Right cardiac atrium (tissue), 5 donors: Measurements from ENCODE around the gene PGLYRP3. TPM values are rescaled to one million over a fixed set of nuclear protein-coding genes. Genes with fewer than 3 reads are reported as not detected.
A peak's percentile ranks its signal among the peaks of the same experiment; 100 is the strongest.

Source experiments
- ATAC-seq, 2 donors: fragments of 200-7000 bp; cut with Tn5 transposase; one replicate each; pipeline versions ENCODE4 v1.8.0 to v1.9.1; 2020; ENCODE audit warnings: moderate library complexity in 2 of 2, mild to moderate bottlenecking in 1 of 2
- DNase-seq, 3 donors: peaks; one replicate each; pipeline ENCODE4 v3.0.0-alpha.2; 2020
- H3K27ac ChIP-seq: one replicate; pipeline ENCODE4 v1.5.1; 2013; ENCODE audit warnings: mild to moderate bottlenecking, low read length, control low read depth, moderate library complexity
- H3K27me3 ChIP-seq: one replicate; pipeline ENCODE4 v1.6.1; 2013; ENCODE audit not compliant: control insufficient read depth, insufficient read depth
- H3K4me1 ChIP-seq: one replicate; pipeline ENCODE4 v1.6.1; 2013; ENCODE audit warnings: low read length; ENCODE audit not compliant: control insufficient read depth, insufficient read depth
- H3K4me3 ChIP-seq: one replicate; pipeline ENCODE4 v1.5.1; 2013; ENCODE audit warnings: low read length, control low read depth
- H3K9me3 ChIP-seq: one replicate; pipeline ENCODE4 v1.6.1; 2013; ENCODE audit warnings: low read length; ENCODE audit not compliant: control insufficient read depth
- WGBS: extraction: QIAGEN DNeasy Blood & Tissue Kit; methylation state at CpG from one replicate; pipeline ENCODE4 v1.1.7; 2013; 5-methylcytosine and 5-hydroxymethylcytosine counted together
- intact Hi-C, 4 donors: fragments of 100-400 bp; cut with DNase I; formaldehyde crosslinking; loops; one replicate each; pipeline versions ENCODE4 v1.11.0 to v1.14.0; 2022 to 2023
- polyA plus RNA-seq: library from polyadenylated mRNA; stranded (reverse); fragments of 200-250 nt; gene quantifications from one replicate; pipeline ENCODE4 v1.2.3, GENCODE V29; 2013
- total RNA-seq, 4 donors: library from RNA; stranded (reverse); fragmentation: NEBNext Ultra II Directional; extraction: Animal tissue kit (Norgen Biotek cat#: 25700); gene quantifications; one replicate each; pipeline ENCODE4 v1.2.1, GENCODE V29; 2021
- donor health status: healthy with polysubstance abuse.
- donor health status: DM: no; HTN: yes; CAD: no.
- donor health status: DM: no; HTN: no; CAD: no.
- donor health status: DM: no; HTN: yes; CAD: no; lungs with severe emphysema.
- donor health status: DM: yes; HTN: yes; CAD: no.

PGLYRP3 gene
- total and polyA plus RNA-seq, 5 donors = not detected

DNA sequence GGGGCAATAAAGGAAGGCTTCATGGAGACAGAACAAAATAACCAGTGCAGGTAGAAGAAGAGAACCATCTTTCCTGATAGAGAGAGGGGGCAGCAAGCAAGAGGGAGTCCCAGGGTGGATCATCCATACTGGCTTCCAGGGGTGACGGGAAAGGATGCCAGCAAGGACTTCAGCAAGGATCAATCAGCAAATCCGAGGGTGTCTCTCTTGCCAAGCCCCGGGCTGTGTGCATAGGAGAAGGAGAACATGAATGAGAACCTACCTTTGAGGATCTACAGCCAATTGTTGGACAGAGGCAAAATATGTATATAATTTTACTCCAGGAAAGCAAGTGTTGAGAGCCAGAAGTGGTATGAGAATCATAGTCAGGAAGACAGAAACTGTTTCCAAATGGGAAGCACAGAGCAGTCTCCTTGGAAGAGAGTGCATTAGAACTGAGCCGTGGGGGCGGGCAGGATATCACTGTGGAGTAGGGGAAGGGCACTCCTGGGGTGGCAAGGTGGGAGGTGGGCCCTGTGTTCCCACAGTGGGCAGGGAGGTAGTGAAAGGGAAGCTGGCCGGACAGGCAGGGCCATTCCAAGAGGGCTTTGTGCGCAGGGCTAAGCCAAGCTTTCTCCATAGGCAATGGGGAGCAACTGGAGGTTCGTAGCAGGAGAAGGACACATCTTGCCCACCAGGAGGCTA, 43.8 kb upstream of the PGLYRP3 start:
- WGBS = 83% methylated on average over 8 of the region's 8 CpGs

DNA sequence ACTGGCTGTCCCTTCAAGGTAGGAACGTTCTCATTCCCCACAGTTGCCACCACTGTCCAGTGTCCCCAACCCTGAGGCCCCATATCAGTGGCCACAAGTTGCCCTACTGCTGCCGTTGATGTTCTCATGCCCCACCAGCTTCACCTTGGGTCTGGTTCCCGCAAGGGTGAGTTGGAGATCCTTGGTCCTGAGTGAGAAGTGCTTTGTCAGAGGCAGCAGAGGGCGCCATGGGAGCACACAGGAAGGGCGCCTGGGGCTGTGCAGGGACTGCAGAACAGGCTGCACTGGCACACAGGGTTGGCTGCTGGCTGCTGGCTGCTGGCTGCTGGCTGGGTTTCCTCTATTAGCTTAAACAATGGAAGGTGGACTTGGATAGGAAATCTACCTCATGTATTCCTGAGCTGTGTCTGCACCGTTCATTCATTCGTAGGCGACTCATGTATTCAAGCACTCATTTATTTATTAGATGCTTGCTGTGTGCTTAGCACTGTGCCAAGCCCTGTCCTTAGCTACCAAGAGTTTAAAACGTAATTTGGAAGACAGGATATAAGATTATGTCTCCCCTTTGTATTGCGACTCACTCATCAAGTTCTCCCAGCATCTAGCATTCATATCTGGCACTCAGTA, 42.8 kb upstream of the PGLYRP3 start:
- peak; percentile 54 to 79 (median 73) for DNase-seq
- H3K9me3 ChIP-seq = no peaks in the 10 kb centered on the region
- ATAC-seq = peak; percentile 47 to 52
- H3K4me3 ChIP-seq = no peak overlapping the region
- intact Hi-C loops = no loop called here
- no peaks in the 10 kb centered on the region for H3K27me3 ChIP-seq
- no peak overlapping the region for H3K27ac ChIP-seq
- no peaks in the 10 kb centered on the region for H3K4me1 ChIP-seq
- WGBS = 47% methylated on average over 10 of the region's 10 CpGs

More for the DNA sequence above, 43.8 kb upstream of the PGLYRP3 start:
- no peak for ATAC-seq
- intact Hi-C loops = no loop called here
- Histone ChIP-seq H3K4me3 (no peak overlapping the region), H3K27ac (no peak overlapping the region), H3K4me1 (no peaks in the 10 kb centered on the region), H3K27me3 (no peaks in the 10 kb centered on the region), H3K9me3 (no peaks in the 10 kb centered on the region)
- no peak for DNase-seq

DNA sequence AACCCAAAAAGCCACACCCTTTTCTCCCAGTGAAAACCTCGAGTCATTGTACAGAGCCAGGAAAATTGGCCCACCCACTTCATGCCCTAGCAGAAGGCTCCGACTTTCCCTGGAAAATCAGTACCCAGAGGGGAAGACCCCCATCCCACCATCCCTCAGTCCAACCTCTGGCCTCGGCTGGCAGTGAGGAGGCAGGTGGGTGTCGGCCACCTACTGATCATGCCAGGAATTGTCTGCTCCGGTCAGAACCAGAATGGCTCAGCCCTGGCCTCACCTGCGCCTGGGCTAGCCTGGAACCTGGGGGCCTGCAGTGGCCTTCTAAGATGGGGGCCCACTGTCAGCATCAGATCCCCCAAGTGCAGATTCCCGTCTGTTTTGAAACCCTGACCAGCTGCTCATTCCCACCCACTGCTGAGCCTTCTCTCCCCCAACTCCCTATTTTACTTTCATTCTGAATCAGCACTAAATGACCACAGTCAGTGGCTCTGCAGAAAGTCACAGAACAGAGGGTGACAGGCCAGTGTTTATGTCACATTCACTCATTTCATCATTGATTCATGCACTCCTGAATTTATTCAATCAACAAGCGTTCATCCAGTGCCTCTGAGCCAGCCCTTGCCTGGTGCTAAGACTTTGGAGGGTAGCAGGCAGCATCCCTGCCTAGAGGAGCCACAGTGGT, 41.9 kb upstream of the PGLYRP3 start:
- no peak overlapping the region for H3K27ac ChIP-seq
- H3K9me3 ChIP-seq = no peaks in the 10 kb centered on the region
- no peak for ATAC-seq
- H3K4me1 ChIP-seq = no peaks in the 10 kb centered on the region
- 74% methylated on average over 8 of the region's 8 CpGs for WGBS
- DNase-seq = no peak
- no peak overlapping the region for H3K4me3 ChIP-seq
- H3K27me3 ChIP-seq = no peaks in the 10 kb centered on the region
- intact Hi-C loops = loop anchor here in 1 of 4 donors (5.0 kb wide), 1 partner anchor 143 kb away; no protein-coding TSS in a partner anchor

- H3K27me3 ChIP-seq = no peaks in the 10 kb centered on the region
- intact Hi-C loops = loop anchor here (2.0 to 5.0 kb wide), 2 partner anchors 141 to 144 kb away; no protein-coding TSS in a partner anchor
- no peaks in the 10 kb centered on the region for H3K9me3 ChIP-seq
- H3K4me1 ChIP-seq = no peaks in the 10 kb centered on the region
- no peak overlapping the region for H3K4me3 ChIP-seq
- ATAC-seq = no peak
- DNase-seq = peak in 1 of 3 donors; percentile 39
- 79% methylated on average over 7 of the region's 7 CpGs for WGBS
- H3K27ac ChIP-seq = no peak overlapping the region
Measured at GRCh38 chr1:153353226-153353947, 40.6 kb upstream of the PGLYRP3 start.

DNA sequence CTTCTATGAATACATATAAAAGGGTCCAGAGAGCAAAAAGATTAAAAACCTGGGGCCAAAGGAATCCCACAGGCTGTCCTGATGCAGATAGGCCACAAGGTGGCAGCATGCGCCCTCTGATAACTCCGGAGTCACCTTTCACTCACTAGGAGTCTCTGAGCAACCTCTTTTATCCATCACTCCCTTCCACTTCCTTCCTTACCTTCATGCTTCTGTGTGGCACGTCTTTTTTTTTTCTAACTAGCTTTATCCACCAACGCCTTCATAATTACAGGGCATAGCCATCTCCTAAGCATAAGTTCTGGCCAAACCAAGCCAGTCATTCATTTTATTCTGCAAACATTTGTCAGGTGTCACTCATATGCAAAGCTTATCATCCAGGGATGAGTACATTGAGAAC, 39.8 kb upstream of the PGLYRP3 start:
- DNase-seq = peak; percentile 50 to 84 (median 80)
- WGBS = under 1% methylated on average over 4 of the region's 4 CpGs
- no peaks in the 10 kb centered on the region for H3K4me1 ChIP-seq
- H3K27me3 ChIP-seq = no peaks in the 10 kb centered on the region
- intact Hi-C loops = loop anchor here (2.0 to 5.0 kb wide), 2 partner anchors 142 to 145 kb away; no protein-coding TSS in a partner anchor
- H3K9me3 ChIP-seq = no peaks in the 10 kb centered on the region
- ATAC-seq = peak; percentile 73 to 82
- H3K27ac ChIP-seq = no peak overlapping the region
- H3K4me3 ChIP-seq = no peak overlapping the region

- intact Hi-C loops = loop anchor here in 1 of 4 donors (5.0 kb wide), 1 partner anchor 147 kb away; no protein-coding TSS in a partner anchor
- Histone ChIP-seq H3K27ac (no peak overlapping the region), H3K27me3 (no peaks in the 10 kb centered on the region), H3K4me1 (no peaks in the 10 kb centered on the region), H3K4me3 (no peak overlapping the region), H3K9me3 (no peaks in the 10 kb centered on the region)
- no peak for ATAC-seq
- DNase-seq = no peak
- 25% methylated on average over 1 of the region's 1 CpG for WGBS
Measured at GRCh38 chr1:153350321-153350957, 37.7 kb upstream of the PGLYRP3 start.

GRCh38 chr1:153349363-153350320, 36.9 kb upstream of the PGLYRP3 start:
- H3K4me3 ChIP-seq = no peak overlapping the region
- ATAC-seq (no peak), DNase-seq (no peak)
- no peaks in the 10 kb centered on the region for H3K27me3 ChIP-seq
- no peaks in the 10 kb centered on the region for H3K9me3 ChIP-seq
- H3K27ac ChIP-seq = no peak overlapping the region
- H3K4me1 ChIP-seq = no peaks in the 10 kb centered on the region
- 61% methylated on average over 17 of the region's 17 CpGs for WGBS
- intact Hi-C loops = loop anchor here in 1 of 4 donors (5.0 kb wide), 1 partner anchor 148 kb away; no protein-coding TSS in a partner anchor

- Histone ChIP-seq H3K27me3 (no peaks in the 10 kb centered on the region), H3K27ac (no peak within 1 kb of the TSS), H3K4me3 (no peak within 1 kb of the TSS), H3K4me1 (no peaks in the 10 kb centered on the region), H3K9me3 (no peaks in the 10 kb centered on the region)
- WGBS = 63% methylated on average over 10 of the region's 10 CpGs
- ATAC-seq (no peak), DNase-seq (no peak)
- intact Hi-C loops = no loop called here
Measured at GRCh38 chr1:153348511-153349362, 36.0 kb upstream of the PGLYRP3 start, which contains the start of gene PGLYRP4. PGLYRP4 (minus strand) TSS chr1:153348841; CDS start chr1:153347932, 909 bp downstream.

DNA sequence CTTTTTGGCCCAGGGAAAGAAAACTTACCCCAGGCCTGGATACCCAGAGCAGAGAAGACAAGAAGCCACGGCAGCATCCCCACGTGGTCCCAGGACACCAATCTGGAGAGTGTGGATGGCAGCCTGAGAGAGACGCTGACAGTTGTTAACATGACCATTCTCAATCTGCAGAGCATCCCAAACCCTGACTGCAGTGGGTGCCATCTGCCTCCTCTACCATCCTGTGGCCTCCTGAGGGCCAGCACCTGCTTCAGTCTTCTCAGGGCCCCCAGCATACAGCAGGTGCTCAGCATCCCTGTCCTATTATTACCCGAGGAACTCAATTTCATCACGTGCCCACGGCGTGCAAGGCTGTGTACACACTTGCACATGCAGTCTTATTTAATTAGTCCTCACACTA, 35.1 kb upstream of the PGLYRP3 start:
- H3K27ac ChIP-seq = no peak overlapping the region
- H3K27me3 ChIP-seq = no peaks in the 10 kb centered on the region
- H3K9me3 ChIP-seq = no peaks in the 10 kb centered on the region
- no peak overlapping the region for H3K4me3 ChIP-seq
- no peak for DNase-seq
- 70% methylated on average over 7 of the region's 7 CpGs for WGBS
- H3K4me1 ChIP-seq = peaks cover 2% of the 10 kb centered on the region
- no peak for ATAC-seq
- intact Hi-C loops = no loop called here
